ENCODE results near the gene KRT13.

The KRT13 gene

GRCh38 chr17:41481036-41481435 is 24.4 kb downstream of the KRT13 start, which contains the start of gene KRT35:
TSS of gene KRT35 (minus strand) at chr17:41481151. CDS start at chr17:41481097, 54 bp downstream.
- TF ChIP-seq JUND (IDR thresholded peaks at IDR 0.05; ENCODE audit: low read depth), result no peak
- no peak for DNase-seq (ENCODE audit: low read depth in 1 of 2, low spot score in 1 of 2)
- in situ Hi-C loops (cut with HindIII; ENCODE audit: low pct_unique_long_range_greater_than_20kb, low sequenced_read_pairs), result no loop called here

GRCh38 chr17:41480581-41480980 is 24.8 kb downstream of the KRT13 start:
- no peak for DNase-seq (ENCODE audit: low read depth in 1 of 2, low spot score in 1 of 2)
- in situ Hi-C loops (cut with HindIII; ENCODE audit: low pct_unique_long_range_greater_than_20kb, low sequenced_read_pairs), result no loop called here
- no peak for TF ChIP-seq JUND (IDR thresholded peaks at IDR 0.05; ENCODE audit: low read depth)

- in situ Hi-C loops (cut with HindIII; ENCODE audit: low pct_unique_long_range_greater_than_20kb, low sequenced_read_pairs), result no loop called here
- DNase-seq (ENCODE audit: low read depth in 1 of 2, low spot score in 1 of 2), result no peak
- TF ChIP-seq JUND (IDR thresholded peaks at IDR 0.05; ENCODE audit: low read depth), result no peak
These were observed 25.3 kb downstream of the KRT13 start for GRCh38 chr17:41480136-41480535.

- no peak for TF ChIP-seq JUND (IDR thresholded peaks at IDR 0.05; ENCODE audit: low read depth)
- DNase-seq (ENCODE audit: low read depth in 1 of 2, low spot score in 1 of 2), result peak in 1 of 2 experiments; percentile 37
- in situ Hi-C loops (cut with HindIII; ENCODE audit: low pct_unique_long_range_greater_than_20kb, low sequenced_read_pairs), result no loop called here
These were observed 27.2 kb downstream of the KRT13 start for GRCh38 chr17:41478237-41478636.

- no peak for TF ChIP-seq JUND (IDR thresholded peaks at IDR 0.05; ENCODE audit: low read depth)
- in situ Hi-C loops (cut with HindIII; ENCODE audit: low pct_unique_long_range_greater_than_20kb, low sequenced_read_pairs), result no loop called here
- no peak for DNase-seq (ENCODE audit: low read depth in 1 of 2, low spot score in 1 of 2)
These were observed 28.3 kb downstream of the KRT13 start for GRCh38 chr17:41476866-41477815.

- DNase-seq (ENCODE audit: low read depth in 1 of 2, low spot score in 1 of 2), result no peak
- in situ Hi-C loops (cut with HindIII; ENCODE audit: low pct_unique_long_range_greater_than_20kb, low sequenced_read_pairs), result no loop called here
- TF ChIP-seq JUND (IDR thresholded peaks at IDR 0.05; ENCODE audit: low read depth), result no peak
These were observed 30.0 kb downstream of the KRT13 start for GRCh38 chr17:41475421-41475820.

GRCh38 chr17:41474863-41475262 is 30.5 kb downstream of the KRT13 start:
- in situ Hi-C loops (cut with HindIII; ENCODE audit: low pct_unique_long_range_greater_than_20kb, low sequenced_read_pairs), result no loop called here
- DNase-seq (ENCODE audit: low read depth in 1 of 2, low spot score in 1 of 2), result no peak
- TF ChIP-seq JUND (IDR thresholded peaks at IDR 0.05; ENCODE audit: low read depth), result no peak

- no peak for DNase-seq (ENCODE audit: low read depth in 1 of 2, low spot score in 1 of 2)
- no peak for TF ChIP-seq JUND (IDR thresholded peaks at IDR 0.05; ENCODE audit: low read depth)
- in situ Hi-C loops (cut with HindIII; ENCODE audit: low pct_unique_long_range_greater_than_20kb, low sequenced_read_pairs), result no loop called here
These were observed 37.1 kb downstream of the KRT13 start for GRCh38 chr17:41468346-41468745.

GRCh38 chr17:41467561-41467960 is 37.9 kb downstream of the KRT13 start:
- in situ Hi-C loops (cut with HindIII; ENCODE audit: low pct_unique_long_range_greater_than_20kb, low sequenced_read_pairs), result no loop called here
- DNase-seq (ENCODE audit: low read depth in 1 of 2, low spot score in 1 of 2), result no peak
- no peak for TF ChIP-seq JUND (IDR thresholded peaks at IDR 0.05; ENCODE audit: low read depth)

GRCh38 chr17:41466988-41467387 is 38.4 kb downstream of the KRT13 start, which contains the start of gene KRT32:
TSS of gene KRT32 (minus strand) at chr17:41467386. CDS start at chr17:41467325, 61 bp downstream.
- no peak for DNase-seq (ENCODE audit: low read depth in 1 of 2, low spot score in 1 of 2)
- in situ Hi-C loops (cut with HindIII; ENCODE audit: low pct_unique_long_range_greater_than_20kb, low sequenced_read_pairs), result no loop called here
- no peak for TF ChIP-seq JUND (IDR thresholded peaks at IDR 0.05; ENCODE audit: low read depth)

GRCh38 chr17:41464682-41465081 is 40.7 kb downstream of the KRT13 start:
- no peak for TF ChIP-seq JUND (IDR thresholded peaks at IDR 0.05; ENCODE audit: low read depth)
- in situ Hi-C loops (cut with HindIII; ENCODE audit: low pct_unique_long_range_greater_than_20kb, low sequenced_read_pairs), result no loop called here
- DNase-seq (ENCODE audit: low read depth in 1 of 2, low spot score in 1 of 2), result peak; percentile 38 to 62

- in situ Hi-C loops (cut with HindIII; ENCODE audit: low pct_unique_long_range_greater_than_20kb, low sequenced_read_pairs), result no loop called here
- no peak for TF ChIP-seq JUND (IDR thresholded peaks at IDR 0.05; ENCODE audit: low read depth)
- no peak for DNase-seq (ENCODE audit: low read depth in 1 of 2, low spot score in 1 of 2)
These were observed 41.2 kb downstream of the KRT13 start for GRCh38 chr17:41464173-41464572.

- in situ Hi-C loops (cut with HindIII; ENCODE audit: low pct_unique_long_range_greater_than_20kb, low sequenced_read_pairs), result no loop called here
- DNase-seq (ENCODE audit: low read depth in 1 of 2, low spot score in 1 of 2), result peak in 1 of 2 experiments; percentile 30
- no peak for TF ChIP-seq JUND (IDR thresholded peaks at IDR 0.05; ENCODE audit: low read depth)
These were observed 41.7 kb downstream of the KRT13 start for GRCh38 chr17:41463746-41464145.

All from T47D (cell line).